ENCODE data around the gene DENND11. TPM values are rescaled to one million over a fixed set of nuclear protein-coding genes. Genes with fewer than 3 reads are reported as not detected.

The DENND11 gene
- total RNA-seq, 1 donor: 7.6 TPM

DNA sequence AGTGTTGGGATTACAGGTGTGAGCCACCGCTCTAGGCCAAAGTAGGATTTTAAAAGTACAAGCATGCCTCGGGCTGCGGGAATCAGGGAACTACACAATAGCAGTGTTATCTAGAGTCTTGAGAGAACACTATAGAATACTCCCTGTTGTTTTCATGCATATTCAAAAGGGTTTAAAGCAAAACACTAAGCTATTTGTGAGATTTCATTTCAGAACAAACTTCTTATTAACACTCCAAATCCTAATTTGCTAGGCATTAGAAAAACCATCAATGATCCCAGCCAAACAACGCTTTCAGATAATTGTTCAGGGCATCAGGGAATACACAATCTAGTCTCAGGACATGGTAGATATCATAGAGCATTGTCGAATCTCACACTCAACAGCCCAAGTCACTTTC lies 13.9 kb downstream of the DENND11 start:
- H3K4me3 ChIP-seq (ENCODE audit: insufficient read depth, low read length): no peak overlapping the region
- H4K20me1 ChIP-seq (ENCODE audit: insufficient read depth, low read length): peaks cover 16% of the 10 kb centered on the region
- H2AFZ ChIP-seq (ENCODE audit: low read length): no peak overlapping the region
- no peaks in the 10 kb centered on the region for H3K9me3 ChIP-seq (ENCODE audit: low read depth, low read length)
- no peak for DNase-seq (ENCODE audit: insufficient read length, low spot score, missing footprints)
- peaks cover 9% of the 10 kb centered on the region for H3K4me1 ChIP-seq (ENCODE audit: insufficient read depth, low read length)
- peaks cover 4% of the 10 kb centered on the region for H3K36me3 ChIP-seq (ENCODE audit: insufficient read depth, low read length)
- no peak for TF ChIP-seq CTCF (IDR thresholded peaks at IDR 0.05; ENCODE audit: extremely low read depth, low read depth, low read length)
- H3K4me2 ChIP-seq (ENCODE audit: insufficient read depth, low read length): no peak overlapping the region
- H3K27me3 ChIP-seq (ENCODE audit: insufficient read depth, low read length): no peaks in the 10 kb centered on the region
- peaks cover 3% of the 10 kb centered on the region for H3K79me2 ChIP-seq (ENCODE audit: insufficient read depth, low read length)
- no peak overlapping the region for H3K27ac ChIP-seq (ENCODE audit: low read depth, low read length)

GRCh38 chr7:141686670-141687069 lies 15.3 kb downstream of the DENND11 start:
- Histone ChIP-seq H3K4me3 (ENCODE audit: insufficient read depth, low read length) (no peak overlapping the region), H3K79me2 (ENCODE audit: insufficient read depth, low read length) (peaks cover 3% of the 10 kb centered on the region), H3K4me1 (ENCODE audit: insufficient read depth, low read length) (peaks cover 9% of the 10 kb centered on the region), H3K27me3 (ENCODE audit: insufficient read depth, low read length) (no peaks in the 10 kb centered on the region), H3K4me2 (ENCODE audit: insufficient read depth, low read length) (peak overlapping the region; percentile 7), H3K36me3 (ENCODE audit: insufficient read depth, low read length) (peaks cover 8% of the 10 kb centered on the region), H3K27ac (ENCODE audit: low read depth, low read length) (no peak overlapping the region), H4K20me1 (ENCODE audit: insufficient read depth, low read length) (peaks cover 16% of the 10 kb centered on the region), H3K9me3 (ENCODE audit: low read depth, low read length) (no peaks in the 10 kb centered on the region), H2AFZ (ENCODE audit: low read length) (no peak overlapping the region)
- no peak for DNase-seq (ENCODE audit: insufficient read length, low spot score, missing footprints)
- TF ChIP-seq CTCF (IDR thresholded peaks at IDR 0.05; ENCODE audit: extremely low read depth, low read depth, low read length): no peak

- Histone ChIP-seq H3K36me3 (ENCODE audit: insufficient read depth, low read length) (peaks cover 8% of the 10 kb centered on the region), H3K79me2 (ENCODE audit: insufficient read depth, low read length) (peaks cover 3% of the 10 kb centered on the region), H3K9me3 (ENCODE audit: low read depth, low read length) (no peaks in the 10 kb centered on the region), H4K20me1 (ENCODE audit: insufficient read depth, low read length) (peaks cover 10% of the 10 kb centered on the region), H3K4me1 (ENCODE audit: insufficient read depth, low read length) (peaks cover 9% of the 10 kb centered on the region), H3K27ac (ENCODE audit: low read depth, low read length) (no peak overlapping the region), H3K4me3 (ENCODE audit: insufficient read depth, low read length) (no peak overlapping the region), H3K4me2 (ENCODE audit: insufficient read depth, low read length) (no peak overlapping the region), H2AFZ (ENCODE audit: low read length) (no peak overlapping the region), H3K27me3 (ENCODE audit: insufficient read depth, low read length) (no peaks in the 10 kb centered on the region)
- DNase-seq (ENCODE audit: insufficient read length, low spot score, missing footprints): no peak
- no peak for TF ChIP-seq CTCF (IDR thresholded peaks at IDR 0.05; ENCODE audit: extremely low read depth, low read depth, low read length)
These were observed 15.9 kb downstream of the DENND11 start for GRCh38 chr7:141686074-141686473.

- no peak overlapping the region for H3K4me2 ChIP-seq (ENCODE audit: insufficient read depth, low read length)
- H3K4me1 ChIP-seq (ENCODE audit: insufficient read depth, low read length): peaks cover 9% of the 10 kb centered on the region
- no peaks in the 10 kb centered on the region for H3K9me3 ChIP-seq (ENCODE audit: low read depth, low read length)
- H2AFZ ChIP-seq (ENCODE audit: low read length): no peak overlapping the region
- H3K36me3 ChIP-seq (ENCODE audit: insufficient read depth, low read length): peaks cover 8% of the 10 kb centered on the region
- DNase-seq (ENCODE audit: insufficient read length, low spot score, missing footprints): no peak
- TF ChIP-seq CTCF (IDR thresholded peaks at IDR 0.05; ENCODE audit: extremely low read depth, low read depth, low read length): no peak
- H3K27ac ChIP-seq (ENCODE audit: low read depth, low read length): no peak overlapping the region
- peaks cover 3% of the 10 kb centered on the region for H3K79me2 ChIP-seq (ENCODE audit: insufficient read depth, low read length)
- no peak overlapping the region for H3K4me3 ChIP-seq (ENCODE audit: insufficient read depth, low read length)
- H3K27me3 ChIP-seq (ENCODE audit: insufficient read depth, low read length): no peaks in the 10 kb centered on the region
- H4K20me1 ChIP-seq (ENCODE audit: insufficient read depth, low read length): peaks cover 10% of the 10 kb centered on the region
These were observed 16.5 kb downstream of the DENND11 start for GRCh38 chr7:141685285-141686023.

Measured in osteoblast (primary cell).